HK-2 (cell line): ENCODE results near the gene HCRT.
"Not testable (repeated sequence)": the region's sequence is repeated elsewhere in the genome, so short reads cannot be mapped to it uniquely, and the experiment has no call there.

Experiments used
- DNase-seq: peaks from one replicate; pipeline ENCODE4 v3.0.0-alpha.2; 2018; ENCODE audit not compliant: unreplicated experiment

Gene HCRT

DNA sequence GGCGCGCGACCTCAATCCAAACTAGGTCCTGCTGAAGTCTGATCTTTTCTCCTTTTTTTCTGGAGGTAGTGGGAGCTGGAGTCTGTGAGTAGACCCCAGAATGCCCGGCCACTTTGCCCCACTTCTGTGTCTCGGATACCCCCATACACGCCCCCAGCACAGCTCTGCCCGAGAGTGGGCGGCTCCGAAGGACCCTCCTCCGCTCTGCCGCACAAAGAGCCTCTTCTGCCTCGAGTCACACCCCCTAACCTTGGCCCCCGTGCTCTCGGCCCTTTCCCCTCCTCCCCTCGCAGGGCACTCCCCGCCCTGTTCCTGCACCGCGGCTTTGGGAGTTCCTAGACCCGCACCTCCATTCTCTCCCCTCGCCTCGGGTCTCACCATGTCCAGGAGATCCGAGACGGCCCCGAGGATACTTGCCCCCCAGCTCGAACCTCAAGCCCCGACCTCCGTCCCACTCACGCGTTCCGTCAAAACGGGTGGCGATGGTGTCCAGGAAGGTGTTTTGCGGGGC is 4.8 kb downstream of the HCRT start:
- no peak for DNase-seq

DNA sequence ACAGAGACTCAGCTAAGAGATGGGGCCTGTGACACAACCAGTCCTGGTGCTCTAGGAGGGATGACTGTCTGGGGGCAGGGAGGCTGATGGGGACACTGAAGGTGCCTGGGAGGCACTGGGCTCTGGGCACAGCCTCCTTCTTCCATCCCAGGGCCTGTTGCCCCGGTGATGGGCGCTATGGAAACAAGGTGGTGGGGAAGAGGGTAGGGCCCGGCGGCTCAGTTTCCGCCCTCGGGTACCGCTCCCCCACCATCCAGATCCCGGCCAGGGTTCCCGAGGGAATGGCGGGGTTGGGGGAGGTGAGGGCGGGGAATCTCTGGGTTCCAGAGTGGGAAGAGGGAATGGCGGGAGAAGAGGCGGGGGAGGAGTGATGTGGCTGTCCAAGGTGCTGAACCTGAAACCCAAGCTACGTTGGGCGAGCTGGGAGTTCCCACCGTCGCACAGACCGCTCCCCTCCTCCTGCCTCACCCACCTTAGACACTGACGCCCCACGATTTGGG is 5.3 kb downstream of the HCRT start:
- peak; percentile 39 for DNase-seq

DNA sequence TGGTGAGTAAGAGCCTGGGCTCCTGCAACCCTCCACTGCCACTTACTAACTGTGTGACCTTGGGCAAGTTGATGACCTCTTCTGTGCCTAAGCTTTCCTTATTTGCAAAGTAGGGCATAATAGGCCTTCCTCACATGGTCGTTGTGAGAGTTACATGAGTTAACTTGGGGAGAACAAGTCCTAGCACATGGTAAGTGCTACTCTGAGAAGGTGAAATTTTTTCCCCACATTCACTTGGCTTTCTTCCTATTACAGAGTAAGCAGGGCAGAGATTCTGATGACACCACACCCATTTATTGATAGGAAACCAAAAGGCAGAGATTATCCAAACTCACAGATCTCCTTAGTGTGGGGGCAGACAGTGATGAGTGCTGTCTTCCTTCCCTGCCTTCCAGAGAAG is 5.9 kb downstream of the HCRT start:
- no peak for DNase-seq

DNA sequence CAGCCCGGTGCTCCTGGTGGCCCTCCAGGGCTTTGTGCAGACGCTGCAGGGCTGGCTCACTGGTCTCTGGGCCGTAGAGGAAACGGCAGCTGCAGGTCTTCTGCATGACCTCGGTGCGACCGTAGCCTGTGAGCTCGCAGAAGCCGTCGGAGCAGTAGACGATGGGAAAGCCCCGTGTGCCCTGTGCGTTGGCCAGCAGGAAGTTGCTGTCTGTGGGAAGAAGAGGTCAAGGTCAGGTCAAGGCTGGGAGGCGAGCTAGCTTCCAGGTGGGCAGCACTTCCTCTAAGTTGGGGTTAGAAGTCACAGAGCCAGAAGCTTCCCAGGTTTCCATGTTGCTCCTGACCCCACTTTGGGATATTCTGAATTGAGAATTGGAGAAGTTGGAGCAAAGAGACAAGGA is 6.4 kb downstream of the HCRT start:
- DNase-seq, result no peak

DNA sequence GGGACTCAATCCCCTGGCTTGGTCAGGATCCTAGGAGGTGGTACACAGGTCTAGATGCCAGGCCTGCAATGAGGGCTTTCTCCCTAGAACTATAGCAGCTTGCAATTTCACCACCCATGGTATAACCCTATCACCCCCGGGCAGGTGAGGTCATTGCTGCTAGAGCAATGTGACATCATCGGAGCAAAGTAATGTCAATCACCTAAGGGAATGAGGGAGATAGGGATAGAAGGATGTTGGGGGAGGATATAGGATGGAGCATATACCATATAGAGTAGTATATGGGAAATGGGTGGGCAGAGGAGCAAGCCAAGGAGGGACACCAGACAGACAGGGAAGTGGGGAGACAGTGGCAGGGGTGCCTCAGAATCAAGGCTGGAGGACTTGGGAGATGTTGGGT is 7.6 kb downstream of the HCRT start:
- no peak for DNase-seq

DNA sequence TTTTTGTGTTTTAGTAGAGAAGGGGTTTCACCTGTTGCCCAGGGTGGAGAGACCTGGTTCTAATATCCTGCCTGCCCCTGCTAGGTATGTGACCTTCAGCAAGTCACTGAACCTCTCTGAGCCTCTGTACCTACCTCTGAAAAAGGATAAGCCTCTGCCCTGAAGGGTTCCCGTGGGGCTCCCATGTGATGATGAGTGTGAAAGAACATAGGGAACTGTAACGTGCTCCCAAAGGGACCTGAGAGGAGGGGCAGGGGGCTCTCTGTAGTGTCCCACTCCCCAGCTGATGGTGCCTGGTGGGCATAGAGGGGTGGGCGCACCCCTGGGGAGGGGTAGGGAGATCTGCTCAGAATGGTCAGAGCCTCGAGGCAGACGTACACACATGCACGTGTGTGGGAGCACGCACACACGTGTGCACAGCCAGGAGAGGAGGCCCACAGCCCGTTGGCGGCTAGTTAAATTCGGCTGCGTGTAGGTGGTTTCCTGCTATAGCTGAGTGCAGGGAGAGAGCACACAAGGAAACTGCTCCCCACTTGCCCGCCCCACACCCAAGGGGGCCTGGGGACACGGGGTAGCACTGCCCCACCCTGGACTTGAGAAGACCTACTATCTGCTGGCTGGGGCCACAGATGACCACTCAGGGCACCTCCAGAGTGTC is 11.0 kb downstream of the HCRT start:
- DNase-seq, result no peak

DNA sequence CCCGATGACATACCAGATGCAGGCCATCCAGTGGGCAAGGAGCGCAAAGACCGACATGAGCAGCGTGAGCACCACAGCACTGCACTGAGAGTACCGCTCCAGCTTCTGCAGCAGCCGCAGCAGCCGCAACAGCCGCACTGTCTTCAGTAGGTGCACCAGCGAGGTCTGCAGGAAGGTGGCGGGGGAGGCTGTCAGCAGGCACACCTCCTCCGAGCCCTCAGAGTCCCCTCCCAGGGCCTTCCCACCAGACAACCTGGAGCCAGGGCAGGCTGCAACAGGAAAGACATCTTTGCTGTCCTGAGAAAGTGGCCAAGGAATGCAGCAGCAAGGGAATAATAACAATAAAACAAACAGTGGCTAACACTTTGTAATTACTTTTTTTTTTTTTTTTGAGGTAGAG is 13.4 kb downstream of the HCRT start:
- DNase-seq, result no peak

DNA sequence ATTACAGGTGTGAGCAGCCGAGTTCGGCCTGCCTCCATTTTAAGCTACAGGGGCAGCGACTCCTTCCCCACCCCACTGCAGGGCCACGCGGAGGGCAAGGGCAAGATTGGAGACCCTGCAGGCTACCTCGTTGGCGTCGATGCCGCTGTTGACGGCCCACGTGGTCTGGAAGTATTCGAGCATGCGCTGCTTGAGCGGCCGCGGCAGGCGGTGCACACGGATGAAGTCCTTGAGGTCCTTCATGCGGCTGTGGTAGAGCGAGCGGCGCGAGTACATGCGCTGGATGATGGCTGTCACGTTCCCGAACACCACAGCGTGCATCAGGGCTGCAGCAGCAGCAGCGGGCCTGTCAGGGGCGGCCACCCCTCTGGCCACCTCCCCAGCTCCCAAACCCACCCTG is 15.9 kb downstream of the HCRT start:
- DNase-seq, result no peak

DNA sequence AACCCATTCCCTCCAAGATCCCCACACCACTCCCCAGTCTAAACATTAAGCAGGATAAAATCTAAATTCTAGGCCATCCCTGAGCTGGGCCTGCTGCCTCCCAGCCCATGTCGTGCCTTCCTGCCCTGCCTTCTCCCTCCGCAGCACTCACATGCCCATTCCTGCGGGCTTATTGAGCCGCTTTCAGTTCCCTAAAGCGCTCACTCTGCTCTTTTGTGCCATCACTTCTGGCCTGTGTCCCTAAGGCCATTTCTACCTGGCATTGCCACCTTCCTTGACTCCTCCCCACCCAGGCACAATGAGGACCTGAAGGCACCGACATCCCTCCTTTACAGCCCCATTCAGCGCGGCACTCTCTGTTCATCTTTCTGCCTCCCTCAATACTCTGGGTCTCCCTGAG is 17.4 kb downstream of the HCRT start:
- no peak for DNase-seq

DNA sequence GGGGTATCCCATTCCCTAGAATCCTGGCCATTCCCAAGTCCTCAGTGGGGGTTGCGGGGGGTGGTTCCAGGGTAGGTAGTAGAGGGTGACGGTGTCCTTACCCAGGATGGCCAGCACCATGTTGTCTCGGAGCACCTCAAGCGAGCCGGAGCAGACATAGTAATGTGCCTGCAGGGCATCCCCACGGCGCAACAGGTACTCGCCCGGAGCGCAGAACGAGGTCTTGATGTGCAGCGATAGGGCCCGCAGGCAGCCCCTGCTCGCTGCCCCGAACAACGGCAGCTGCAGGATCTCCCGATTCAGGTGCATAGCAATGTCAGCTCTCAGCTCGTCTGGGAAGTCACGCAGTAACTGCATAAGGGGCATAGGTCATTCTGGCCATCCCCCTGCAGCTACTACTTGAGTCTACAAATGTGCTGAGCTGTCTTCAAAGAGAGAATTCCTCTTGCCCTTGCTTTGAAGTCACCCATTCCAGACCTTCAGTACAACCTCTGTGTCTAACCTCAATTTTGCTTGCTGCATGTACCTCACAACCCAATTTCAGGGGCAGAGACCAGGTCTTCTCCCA is 19.0 kb downstream of the HCRT start:
- no peak for DNase-seq

DNA sequence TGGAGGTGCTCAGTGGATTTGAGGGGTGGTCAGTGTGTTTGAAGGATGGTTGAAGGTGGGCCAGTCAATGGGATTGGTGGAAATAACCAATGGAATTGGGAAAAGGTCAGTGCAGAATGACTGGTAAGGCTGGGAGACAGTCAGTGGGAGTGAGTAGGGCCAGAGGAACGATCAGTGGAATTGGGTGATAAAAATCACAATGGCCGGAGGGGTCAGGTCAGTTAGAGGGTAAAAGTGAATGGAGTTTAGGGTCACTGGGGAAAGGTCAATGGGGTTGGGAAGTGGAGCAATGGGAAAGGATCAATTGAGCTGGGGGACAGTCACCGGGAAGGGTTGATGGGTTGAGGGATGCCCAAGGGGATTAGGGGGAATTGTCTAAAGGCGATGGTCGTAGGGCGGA is 19.5 kb downstream of the HCRT start:
- DNase-seq, result no peak

DNA sequence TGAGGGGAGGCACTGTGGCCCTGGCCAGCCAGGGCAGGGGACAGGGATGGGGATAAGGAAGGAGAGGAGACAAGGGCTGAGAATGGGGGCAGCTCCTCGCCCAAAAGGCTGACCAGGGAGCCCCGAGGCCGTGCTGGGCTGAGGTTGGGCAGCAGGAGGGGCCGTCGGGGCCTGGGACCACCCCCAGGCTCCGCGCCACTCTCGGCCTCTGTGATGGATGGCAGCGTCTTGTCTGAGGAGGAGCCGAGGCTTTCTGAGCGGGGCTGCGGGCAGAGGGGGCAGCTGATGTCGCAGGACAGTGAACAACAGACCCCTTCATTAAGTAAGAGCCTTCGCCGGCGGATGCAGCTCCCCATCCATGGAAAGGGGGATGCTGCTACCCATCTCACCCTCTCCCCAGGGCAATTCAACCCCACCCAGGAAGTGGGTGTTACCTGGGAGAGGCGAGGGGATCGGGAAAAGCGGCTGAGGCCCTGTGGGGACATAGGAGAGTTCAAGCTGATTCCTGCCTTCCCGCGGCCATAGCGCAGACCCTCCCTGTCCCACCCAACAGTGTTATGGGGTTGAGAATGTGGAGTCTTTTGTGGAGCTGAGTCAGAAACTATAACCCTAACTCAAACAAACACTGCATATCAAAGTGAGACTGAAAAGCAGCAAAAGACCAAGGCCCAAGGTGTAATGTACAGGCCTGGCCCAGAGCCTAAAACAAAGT is 21.4 kb downstream of the HCRT start:
- DNase-seq, result no peak

DNA sequence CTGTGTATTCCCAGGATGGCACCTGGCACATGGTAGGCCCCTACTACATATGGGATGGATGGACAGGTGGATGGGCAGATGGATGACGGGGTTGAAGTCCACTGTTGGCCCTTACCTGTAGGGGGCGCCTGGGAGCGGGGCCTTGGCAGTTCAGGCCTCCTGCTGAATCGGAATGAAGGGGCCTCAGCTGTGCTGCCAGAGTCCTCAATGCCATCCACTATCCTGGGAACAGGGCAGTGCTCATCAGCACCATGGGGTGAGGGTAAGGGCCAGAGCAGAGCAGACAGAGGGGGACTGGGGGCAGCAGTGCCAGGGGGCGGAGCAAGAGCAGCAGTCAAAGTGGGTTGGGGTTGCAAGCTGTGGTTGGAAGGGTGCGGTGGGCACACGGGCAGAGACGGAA is 22.1 kb downstream of the HCRT start:
- peak; percentile 27 for DNase-seq

DNA sequence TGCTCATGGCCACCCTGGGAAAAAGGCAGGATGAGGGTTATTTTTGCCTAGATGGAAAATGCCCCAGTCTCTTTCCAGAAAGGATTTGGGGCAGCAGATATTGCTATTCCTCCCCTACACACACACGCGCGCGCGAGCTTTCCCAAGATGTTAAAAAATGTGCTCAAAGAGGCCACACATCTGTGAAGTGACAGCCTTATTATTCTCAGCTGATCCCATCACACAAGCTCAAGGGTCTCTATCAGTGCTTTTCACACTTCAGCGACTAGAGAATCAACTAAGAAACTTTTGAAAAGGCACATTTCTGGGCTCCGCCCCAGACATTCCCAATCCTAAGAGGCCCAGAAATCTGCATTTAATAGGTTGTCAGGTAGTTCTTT is 24.7 kb downstream of the HCRT start:
- DNase-seq, result no peak

DNA sequence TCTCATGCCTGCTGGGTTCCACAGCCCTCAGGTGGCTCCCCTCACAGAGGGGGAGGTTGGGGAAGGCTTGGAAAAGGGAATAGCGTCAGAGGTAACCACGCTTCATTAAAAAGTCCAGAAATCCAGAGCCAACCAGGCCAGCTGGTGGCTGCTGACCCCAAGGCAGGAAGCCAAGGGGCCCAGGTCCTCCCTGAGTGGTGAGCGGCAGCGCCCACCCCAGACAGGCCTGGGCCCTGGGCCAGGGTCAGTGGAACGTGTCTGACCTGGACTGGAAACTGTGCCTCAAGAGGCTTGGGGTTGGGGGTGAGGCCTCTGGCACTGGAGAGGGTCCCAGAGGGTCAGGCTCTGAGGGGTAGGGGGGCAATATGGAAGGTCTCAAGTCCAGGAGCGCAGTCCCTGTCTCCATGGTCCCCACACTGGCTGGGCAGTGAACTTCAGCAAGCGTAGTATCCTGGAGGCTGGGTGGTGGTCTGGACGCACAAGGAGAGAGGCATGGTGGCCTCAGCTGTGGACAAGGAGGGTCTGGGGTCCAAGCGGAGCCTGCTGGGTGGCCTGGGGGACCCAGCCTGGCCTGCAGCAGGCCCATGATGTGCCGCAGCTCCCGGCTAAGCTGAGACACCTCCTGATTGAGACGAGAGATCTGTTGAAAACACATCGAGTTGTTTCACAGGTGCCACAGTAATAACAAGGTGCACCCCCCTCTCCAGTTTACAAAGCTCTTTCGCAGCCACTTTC is 25.3 kb downstream of the HCRT start:
- DNase-seq, result no peak

DNA sequence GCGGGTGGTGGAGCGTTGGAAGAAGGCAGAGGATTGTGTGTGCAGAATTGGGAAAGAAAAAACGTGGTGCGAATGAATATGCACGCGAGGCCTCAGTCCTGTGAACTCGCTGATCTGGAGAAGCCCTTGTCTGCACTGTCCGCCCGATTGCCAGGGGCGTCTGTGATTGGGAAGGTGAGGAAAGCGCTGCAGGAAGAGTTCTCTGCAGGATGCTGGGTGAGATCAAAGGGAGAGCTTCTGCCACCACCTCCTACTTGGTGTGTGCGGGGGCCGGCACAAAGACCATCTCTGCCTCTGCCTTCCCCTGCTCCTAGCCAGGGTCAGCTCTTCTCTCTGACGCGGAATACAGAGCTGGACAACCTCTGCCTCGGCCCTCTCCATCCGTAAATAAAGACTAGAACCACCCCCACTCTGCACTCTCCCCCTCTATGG is 29.6 kb downstream of the HCRT start:
- no peak for DNase-seq

DNA sequence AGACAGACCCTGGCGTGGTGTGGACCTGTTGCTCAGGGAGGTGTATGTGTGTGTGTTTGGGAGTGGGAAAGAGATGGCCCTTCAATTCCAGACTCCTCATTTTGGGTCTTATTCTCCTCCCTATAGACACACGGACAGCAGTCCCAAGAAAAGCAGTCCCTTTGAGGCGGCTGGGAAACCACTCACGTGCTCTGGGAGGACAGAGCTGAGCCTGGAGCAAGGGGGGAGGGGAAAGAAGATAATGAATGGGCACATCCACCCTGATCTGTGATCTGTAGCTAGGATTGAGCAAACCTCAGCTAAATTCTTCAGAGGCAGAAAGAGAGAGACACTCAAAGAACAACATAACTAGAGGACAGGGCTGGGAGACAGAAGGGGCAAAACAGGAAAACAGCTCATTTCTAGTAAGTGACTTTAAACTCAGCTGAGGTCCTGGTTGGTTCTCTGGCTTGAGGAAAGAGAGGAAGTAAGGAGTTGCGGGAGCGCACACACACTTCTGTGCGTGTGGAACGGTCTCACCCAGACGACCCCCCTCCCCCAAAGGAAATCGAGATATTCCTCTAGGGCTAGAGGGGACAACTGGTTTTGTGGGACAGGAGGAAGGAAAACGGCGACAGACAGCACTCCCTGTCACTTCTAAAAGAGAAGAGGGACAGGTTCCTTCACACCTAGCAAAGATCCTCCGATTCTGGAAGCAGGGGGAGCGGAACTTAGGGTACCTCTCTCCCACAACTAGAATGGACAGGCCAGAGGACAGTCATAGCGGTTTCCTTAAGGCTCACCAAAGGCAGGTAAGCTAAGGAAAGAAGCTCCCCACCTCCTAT is 31.1 kb downstream of the HCRT start:
- peak; percentile 24 for DNase-seq

DNA sequence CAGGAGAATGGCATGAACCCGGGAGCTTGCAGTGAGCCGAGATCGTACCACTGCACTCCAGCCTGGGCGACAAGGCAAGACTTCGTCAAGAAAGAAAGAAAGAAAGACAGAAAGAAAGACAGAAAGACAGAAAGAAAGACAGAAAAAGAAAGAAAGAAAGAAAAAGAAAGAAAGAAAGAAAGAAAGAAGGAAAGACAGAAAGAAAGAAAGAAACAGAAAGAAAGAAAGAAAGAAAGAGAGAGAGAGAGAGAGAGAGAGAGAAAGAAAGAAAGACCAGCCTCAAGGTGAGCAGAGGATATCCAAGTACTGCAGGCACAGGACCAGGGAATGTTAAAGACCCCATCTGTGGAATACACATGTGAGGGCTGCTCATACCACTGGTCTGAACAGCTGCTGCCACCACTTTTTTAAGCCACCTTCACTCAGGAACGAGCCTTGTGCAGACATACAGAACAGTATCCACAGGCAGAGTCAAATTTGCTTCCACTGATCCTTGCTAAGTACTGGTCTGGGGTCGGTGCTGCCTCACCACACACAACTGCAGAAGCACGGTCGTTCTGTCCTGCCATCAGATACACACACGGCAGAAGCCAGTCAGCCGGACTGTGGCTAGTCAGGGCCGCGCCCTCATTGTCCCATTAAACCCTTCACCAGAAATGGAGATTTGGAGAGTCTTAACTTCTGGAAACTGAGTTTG is 38.2 kb downstream of the HCRT start:
- DNase-seq, result no peak

DNA sequence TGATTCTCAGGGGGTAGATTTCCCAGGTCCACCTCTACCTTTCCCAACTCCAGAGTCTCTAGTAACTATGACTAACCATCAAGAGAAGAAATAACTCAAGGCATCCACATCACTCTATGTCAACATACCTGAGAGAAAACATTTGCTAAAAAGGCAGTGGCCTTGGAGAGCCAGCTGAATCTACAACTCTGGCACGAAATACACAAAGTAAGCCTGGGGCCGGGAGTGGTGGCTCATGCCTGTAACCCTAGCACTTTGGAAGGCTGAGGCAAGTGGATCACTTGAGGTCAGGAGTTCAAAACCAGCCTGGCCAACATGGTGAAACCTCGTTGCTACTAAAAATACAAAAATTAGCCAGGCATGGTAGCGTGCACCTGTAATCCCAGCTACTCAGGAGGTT is 42.1 kb downstream of the HCRT start:
- DNase-seq, result not testable (repeated sequence)

DNA sequence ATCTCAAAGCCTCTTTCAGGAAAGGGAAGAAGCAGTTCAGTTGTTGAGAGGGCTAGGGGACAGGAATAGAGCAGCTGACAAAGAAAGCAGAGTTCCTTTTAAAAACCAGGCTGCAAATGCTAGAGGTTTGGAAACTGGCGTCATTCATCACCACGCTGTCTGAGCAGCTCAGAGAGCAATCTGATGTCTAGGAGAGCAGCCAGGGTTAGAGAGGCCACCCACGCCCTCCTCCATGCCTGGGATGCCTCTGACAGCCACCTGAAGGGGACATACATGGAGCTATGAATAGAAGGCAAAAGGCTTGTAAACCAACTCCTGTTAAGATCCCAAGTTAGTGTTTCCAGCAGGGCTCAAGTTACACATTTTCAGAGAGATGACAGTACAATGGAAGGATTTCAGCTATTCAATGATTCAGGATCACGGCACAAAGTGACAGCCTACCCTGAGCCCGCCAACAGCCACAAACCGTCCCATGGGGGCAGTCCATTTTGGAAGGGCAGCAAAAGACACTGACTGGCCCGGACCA is 42.8 kb downstream of the HCRT start:
- no peak for DNase-seq

DNA sequence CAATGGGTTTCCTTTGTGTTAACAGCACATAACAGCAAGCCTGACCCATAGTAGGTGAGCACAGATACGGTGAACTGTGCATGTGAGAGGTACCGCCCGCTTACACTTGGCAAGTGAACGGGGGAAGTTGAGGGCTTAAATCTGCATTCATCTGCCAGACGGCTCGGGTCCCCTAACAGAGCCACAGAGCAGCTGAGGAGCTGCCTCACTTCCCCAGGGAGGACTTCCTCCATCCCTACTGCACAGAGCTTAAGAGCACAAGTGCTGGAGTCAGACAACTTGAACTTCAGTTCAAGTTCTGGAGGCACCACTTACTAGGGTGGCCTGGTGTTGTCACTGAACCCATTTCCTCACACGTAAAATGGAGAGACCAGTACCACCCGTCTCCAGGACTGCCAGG is 43.9 kb downstream of the HCRT start:
- no peak for DNase-seq
